ENCODE measurements around the gene MICAL2. TPM values are rescaled to one million over a fixed set of nuclear protein-coding genes. Genes with fewer than 3 reads are reported as not detected.

Gene MICAL2
- total RNA-seq, 1 donor from 2014 or later = 372 TPM

DNA sequence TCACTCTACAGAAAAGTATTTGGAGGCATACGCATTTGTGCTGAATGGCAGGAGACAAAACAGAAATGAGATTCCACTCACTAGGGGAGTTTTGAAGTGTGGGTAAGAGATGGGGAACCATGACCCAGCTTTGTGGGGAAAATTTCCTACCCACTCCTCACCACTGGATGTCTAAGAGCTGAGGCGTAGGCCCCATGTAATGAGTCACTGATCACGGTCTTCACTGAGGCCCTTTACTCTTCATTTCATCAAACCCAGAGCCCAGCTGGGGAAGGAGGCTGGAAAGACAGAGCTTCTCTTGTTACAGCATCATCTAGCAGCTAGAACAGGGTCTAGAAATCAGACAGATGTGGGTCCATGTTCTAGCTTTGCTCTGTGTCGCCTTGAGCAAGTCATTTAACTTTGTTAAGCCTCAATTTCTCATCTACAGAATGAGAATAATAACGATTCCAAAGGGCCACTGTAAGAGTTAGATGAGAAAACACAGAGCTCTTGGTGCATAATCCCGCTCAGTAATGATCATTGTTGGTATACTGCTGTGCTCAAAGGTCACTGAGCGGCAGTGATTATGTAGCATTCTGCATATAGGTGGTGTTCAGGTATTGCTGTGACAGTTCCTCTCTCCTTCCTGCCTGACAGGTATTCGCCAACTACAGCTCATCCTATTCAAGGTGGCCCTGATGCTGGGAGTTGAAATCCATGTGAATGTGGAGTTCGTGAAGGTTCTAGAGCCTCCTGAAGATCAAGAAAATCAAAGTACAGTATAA is 97.2 kb downstream of the MICAL2 start:
- no peak overlapping the region for H3K4me3 Mint-ChIP-seq (ENCODE audit: unreplicated experiment)
- no peak for DNase-seq (ENCODE audit: low spot score)
- peaks cover 64% of the 10 kb centered on the region for H3K36me3 Mint-ChIP-seq (ENCODE audit: low read depth)
- peak overlapping the region; percentile 84 for H3K27ac Mint-ChIP-seq (ENCODE audit: unreplicated experiment)
- H3K27me3 Mint-ChIP-seq (ENCODE audit: low read depth) = no peaks in the 10 kb centered on the region
- no peak for TF ChIP-seq CTCF (IDR thresholded peaks at IDR 0.05)
- peaks cover 7% of the 10 kb centered on the region for H3K9me3 Mint-ChIP-seq (ENCODE audit: low read depth)
- peaks cover 68% of the 10 kb centered on the region for H3K4me1 Mint-ChIP-seq (ENCODE audit: low read depth)

- Mint-ChIP-seq H3K36me3 (ENCODE audit: low read depth) (peaks cover 71% of the 10 kb centered on the region), H3K27ac (ENCODE audit: unreplicated experiment) (peak overlapping the region; percentile 49), H3K4me3 (ENCODE audit: unreplicated experiment) (no peak overlapping the region), H3K27me3 (ENCODE audit: low read depth) (no peaks in the 10 kb centered on the region), H3K9me3 (ENCODE audit: low read depth) (no peaks in the 10 kb centered on the region), H3K4me1 (ENCODE audit: low read depth) (peaks cover 73% of the 10 kb centered on the region)
- no peak for DNase-seq (ENCODE audit: low spot score)
- TF ChIP-seq CTCF (IDR thresholded peaks at IDR 0.05) = no peak
Observed at GRCh38 chr11:12209096-12209495, 98.7 kb downstream of the MICAL2 start.

DNA sequence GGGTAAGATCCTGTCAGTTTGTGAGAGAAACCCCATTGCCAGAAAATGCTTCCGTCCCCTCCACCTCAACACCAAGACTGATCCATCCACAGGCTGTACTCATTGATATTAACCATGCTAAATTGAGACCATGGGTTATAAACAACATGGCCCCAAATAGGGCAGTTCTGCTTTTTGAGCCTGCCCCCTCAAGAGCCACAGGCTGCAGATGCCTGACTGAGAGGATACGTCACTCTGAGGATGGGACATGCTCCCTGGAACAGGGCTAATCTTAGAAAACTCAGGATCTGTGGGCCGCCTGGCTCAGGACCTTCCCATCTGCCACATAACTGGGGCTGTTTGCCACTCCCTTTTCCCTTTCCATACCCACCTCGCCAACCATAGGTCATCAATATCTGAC is 99.8 kb downstream of the MICAL2 start:
- H3K4me1 Mint-ChIP-seq (ENCODE audit: low read depth) = peaks cover 74% of the 10 kb centered on the region
- H3K36me3 Mint-ChIP-seq (ENCODE audit: low read depth) = peaks cover 70% of the 10 kb centered on the region
- no peak for TF ChIP-seq CTCF (IDR thresholded peaks at IDR 0.05)
- H3K27ac Mint-ChIP-seq (ENCODE audit: unreplicated experiment) = no peak overlapping the region
- H3K4me3 Mint-ChIP-seq (ENCODE audit: unreplicated experiment) = no peak overlapping the region
- no peak for DNase-seq (ENCODE audit: low spot score)
- no peaks in the 10 kb centered on the region for H3K27me3 Mint-ChIP-seq (ENCODE audit: low read depth)
- H3K9me3 Mint-ChIP-seq (ENCODE audit: low read depth) = no peaks in the 10 kb centered on the region

DNA sequence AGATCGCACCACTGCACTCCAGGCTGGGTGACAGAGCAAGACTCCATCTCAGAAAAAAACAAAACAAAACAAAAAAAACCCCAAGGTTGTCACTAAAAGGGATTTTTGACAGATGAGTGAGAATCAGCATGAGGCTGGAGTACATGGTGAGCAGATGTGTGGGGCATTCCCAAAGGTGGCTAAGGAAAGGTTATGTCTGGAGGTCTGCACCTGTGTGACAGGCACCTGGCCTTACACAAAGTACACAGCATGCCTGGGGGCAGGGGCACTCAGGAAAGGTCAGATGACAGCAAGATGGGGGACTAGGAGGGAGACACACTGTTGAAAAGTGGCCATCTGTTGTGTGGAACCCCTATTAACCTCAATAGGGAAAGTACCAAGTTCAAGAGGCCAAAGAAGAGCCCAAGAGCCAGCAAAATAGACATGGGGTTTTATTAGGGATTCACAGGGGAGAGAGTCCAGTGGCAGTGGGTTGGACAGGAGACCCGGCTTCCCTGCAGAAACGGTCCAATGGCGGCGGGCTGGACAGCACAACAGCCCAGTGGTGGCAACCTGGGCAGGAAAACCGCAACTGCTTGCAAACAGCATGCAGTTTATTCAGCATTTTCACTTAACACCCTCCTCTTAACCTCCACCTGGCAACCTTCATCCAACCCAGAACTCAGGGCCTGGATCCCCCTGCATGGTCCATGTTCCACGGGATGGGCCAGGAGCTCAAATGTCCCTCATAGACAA is 101.1 kb downstream of the MICAL2 start:
- Mint-ChIP-seq H3K27me3 (ENCODE audit: low read depth) (no peaks in the 10 kb centered on the region), H3K9me3 (ENCODE audit: low read depth) (no peaks in the 10 kb centered on the region), H3K27ac (ENCODE audit: unreplicated experiment) (peak overlapping the region; percentile 68), H3K36me3 (ENCODE audit: low read depth) (peaks cover 70% of the 10 kb centered on the region), H3K4me3 (ENCODE audit: unreplicated experiment) (no peak overlapping the region), H3K4me1 (ENCODE audit: low read depth) (peaks cover 72% of the 10 kb centered on the region)
- TF ChIP-seq CTCF (IDR thresholded peaks at IDR 0.05) = no peak
- no peak for DNase-seq (ENCODE audit: low spot score)

DNA sequence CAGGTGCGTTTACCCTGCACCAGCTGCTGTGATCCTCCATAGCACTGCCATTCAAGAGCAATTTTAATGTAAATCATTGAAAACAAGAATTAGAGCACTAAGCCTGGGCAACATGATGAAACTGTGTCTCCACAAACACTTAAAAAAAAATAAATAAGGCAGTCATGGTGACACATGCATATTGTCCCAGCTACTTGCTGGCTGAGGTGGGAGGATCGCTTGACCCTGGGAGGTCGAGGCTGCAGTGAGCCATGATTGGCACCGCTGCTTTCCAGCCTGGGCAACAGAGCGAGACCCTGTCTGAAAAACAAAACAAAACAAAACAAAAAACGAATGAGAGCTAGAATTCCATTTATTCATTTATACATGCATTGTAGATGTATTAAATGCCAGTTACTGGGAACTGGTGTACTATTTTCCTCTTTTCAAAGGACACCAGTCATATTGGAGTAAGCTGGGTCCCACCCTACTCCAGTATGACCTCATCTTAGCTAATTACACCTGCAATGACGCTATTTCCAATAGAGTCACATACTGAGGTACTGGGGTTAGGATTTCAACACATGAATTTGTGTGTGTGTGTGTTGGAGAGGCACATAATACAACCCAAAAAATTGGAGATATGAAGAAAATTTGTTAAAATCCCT is 101.9 kb downstream of the MICAL2 start:
- H3K4me3 Mint-ChIP-seq (ENCODE audit: unreplicated experiment) = no peak overlapping the region
- no peaks in the 10 kb centered on the region for H3K9me3 Mint-ChIP-seq (ENCODE audit: low read depth)
- TF ChIP-seq CTCF (IDR thresholded peaks at IDR 0.05) = no peak
- peak overlapping the region; percentile 68 for H3K27ac Mint-ChIP-seq (ENCODE audit: unreplicated experiment)
- H3K36me3 Mint-ChIP-seq (ENCODE audit: low read depth) = peaks cover 64% of the 10 kb centered on the region
- peaks cover 72% of the 10 kb centered on the region for H3K4me1 Mint-ChIP-seq (ENCODE audit: low read depth)
- no peaks in the 10 kb centered on the region for H3K27me3 Mint-ChIP-seq (ENCODE audit: low read depth)
- DNase-seq (ENCODE audit: low spot score) = no peak
